ENCODE results near the gene ZBTB8A.
"Not testable (repeated sequence)": the region's sequence is repeated elsewhere in the genome, so short reads cannot be mapped to it uniquely, and the experiment has no call there.

ZBTB8A gene

DNA sequence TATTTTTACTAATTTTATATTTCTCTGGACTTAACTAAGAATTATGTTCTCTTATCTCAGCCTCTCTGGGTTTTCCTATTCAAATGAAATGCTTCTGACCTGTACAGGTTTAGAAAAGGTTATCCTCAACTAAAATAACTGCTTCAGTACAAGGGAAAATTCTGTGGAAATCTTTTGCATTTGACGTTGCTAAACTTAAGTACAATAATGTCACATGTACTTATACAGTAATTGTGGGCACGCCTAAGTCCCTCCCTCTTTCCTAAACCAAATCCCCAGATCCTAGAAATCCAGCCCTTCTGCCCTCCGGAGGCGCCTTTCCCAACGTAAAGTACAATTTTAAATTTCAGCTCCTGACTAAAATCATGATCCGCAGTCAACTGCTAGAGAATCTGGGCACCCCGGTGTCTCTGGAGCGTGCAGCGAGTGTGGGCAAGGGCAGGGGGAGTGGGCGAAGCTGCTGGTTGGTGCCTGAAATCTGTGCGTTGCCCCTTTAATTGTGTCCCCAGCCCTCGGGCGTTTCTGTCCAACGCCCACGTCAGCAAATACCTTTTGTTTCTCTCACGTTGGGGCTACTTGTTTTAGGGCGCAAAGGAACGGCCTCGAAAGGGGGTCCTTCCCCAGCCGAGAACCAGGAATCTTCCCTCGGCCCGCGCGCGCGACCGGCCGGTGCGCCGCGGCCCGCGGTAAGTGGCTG lies at the start of gene ZBTB8A:
Gene ZBTB8A, plus strand, starts transcription at position 541 of the 697 bp plus-strand sequence. CDS start 53,505 bp downstream, outside the sequence.
- no peak for DNase-seq (ENCODE audit: low read depth in 2 of 2, low spot score in 1 of 2)

DNA sequence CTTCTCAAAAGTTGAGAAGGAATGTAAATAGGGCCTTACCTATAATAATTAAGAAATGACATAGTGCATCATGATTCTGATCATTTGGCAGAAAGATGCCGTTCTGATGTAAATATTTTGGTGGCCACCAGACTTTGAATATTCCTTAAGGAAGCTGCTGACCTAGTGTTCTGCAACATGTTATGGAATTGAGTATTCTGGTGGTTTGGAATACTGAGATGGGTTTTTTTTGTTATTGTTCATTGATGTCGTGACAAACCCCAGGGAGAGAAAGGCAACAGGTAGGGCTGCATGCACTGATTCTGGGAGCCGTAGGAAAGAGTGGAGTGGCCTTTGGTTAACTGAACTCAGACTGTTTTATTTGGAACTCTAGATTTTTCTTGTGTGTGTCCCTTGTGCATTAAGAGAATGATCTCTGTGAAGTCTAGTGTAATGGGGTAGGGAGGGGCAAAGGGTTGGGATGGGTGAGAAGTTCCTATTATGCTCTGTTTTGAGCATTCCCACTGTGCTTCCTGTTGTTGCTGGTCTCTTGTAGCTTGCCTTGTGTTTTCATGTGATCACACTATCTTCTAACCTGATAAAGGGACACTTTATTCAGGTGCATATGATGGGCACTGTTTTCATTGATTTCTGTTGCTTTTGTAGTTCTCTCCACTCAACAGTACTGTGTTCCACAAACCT lies 49.3 kb upstream of the ZBTB8A start:
- no peak for DNase-seq (ENCODE audit: low read depth in 2 of 2, low spot score in 1 of 2)

DNA sequence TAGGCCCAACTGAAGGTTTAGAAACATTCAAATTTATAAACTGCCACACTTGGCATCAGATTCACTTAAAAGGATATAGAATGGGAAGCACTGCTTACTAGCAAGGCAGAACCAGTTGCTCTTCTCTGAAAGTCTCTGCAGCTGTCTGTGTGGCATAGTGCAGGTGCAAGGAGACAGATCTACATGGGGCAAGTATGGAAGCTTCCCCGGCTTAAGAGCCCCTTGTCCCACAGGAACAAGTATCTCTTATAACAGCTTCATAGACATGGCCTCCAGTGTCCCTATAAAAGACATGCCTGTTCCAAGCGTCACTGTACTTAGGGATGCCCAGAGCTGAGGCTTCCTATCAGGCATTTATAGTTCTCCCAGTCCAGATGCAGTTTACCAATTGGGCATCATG lies 47.8 kb upstream of the ZBTB8A start:
- no peak for DNase-seq (ENCODE audit: low read depth in 2 of 2, low spot score in 1 of 2)

DNA sequence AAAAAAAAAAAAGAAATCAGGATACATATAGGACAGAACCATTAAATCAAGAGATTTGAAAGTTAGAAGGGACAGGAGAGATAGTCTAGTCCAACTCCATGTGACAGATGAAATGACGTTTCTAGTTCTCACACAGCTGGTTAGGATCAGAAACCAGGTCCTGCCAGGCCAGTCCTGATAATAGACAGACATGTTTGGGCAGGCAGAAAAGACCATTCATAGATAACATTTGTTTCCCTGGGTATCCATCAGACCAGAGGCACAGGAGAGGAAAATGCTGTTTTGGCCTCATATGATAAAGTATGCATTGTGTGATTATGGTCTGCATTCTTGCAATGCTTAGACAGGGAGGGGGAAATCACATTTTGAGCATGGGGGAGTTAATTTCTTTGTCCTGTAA lies 45.0 kb upstream of the ZBTB8A start:
- no peak for DNase-seq (ENCODE audit: low read depth in 2 of 2, low spot score in 1 of 2)

DNA sequence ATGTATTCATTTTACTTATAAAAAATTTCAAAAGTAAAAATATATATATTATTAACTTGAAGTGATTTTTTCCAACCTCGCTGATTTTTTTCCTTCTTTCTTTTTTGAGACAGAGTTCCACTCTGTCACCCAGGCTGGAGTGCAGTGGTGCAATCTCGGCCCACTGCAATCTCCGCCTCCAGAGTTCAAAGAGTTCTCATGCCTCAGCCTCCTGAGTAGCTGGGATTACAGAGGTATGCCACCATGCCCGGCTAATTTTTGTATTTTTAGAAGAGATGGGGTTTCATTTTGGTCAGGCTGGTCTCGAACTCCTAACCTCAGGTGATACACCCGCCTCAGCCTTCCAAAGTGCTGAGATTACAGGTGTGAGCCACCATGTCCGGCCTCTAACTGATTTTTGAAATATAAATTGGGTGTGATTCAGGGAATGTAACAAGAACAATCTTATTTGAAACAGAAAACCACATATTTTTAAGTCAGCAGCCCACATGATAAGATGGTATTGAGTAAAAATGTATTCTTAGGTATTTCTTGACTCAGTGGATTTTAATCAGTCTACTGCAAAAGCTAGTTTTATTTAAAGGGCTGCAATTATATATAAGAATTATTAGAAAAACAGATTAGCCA lies 44.4 kb upstream of the ZBTB8A start:
- DNase-seq (ENCODE audit: low read depth in 2 of 2, low spot score in 1 of 2) = no peak

DNA sequence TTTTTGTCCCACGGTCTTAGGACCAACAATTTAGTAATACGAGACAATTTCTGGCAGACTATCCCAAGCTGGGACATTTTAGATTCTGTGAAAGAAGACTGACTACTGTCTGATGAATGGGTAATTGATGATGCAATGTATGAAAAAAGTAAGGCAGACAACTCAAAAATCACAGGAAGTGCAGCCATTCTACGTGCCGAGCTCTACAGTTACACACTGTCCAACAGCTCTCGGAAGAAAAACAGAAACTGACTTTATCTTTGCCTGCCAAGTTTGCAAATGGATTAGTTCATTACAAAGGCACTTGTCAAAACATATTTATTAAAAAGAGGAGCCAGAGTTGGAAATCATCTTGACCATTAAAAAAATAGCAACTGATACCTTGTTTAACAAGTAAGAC lies 43.1 kb upstream of the ZBTB8A start:
- no peak for DNase-seq (ENCODE audit: low read depth in 2 of 2, low spot score in 1 of 2)

DNA sequence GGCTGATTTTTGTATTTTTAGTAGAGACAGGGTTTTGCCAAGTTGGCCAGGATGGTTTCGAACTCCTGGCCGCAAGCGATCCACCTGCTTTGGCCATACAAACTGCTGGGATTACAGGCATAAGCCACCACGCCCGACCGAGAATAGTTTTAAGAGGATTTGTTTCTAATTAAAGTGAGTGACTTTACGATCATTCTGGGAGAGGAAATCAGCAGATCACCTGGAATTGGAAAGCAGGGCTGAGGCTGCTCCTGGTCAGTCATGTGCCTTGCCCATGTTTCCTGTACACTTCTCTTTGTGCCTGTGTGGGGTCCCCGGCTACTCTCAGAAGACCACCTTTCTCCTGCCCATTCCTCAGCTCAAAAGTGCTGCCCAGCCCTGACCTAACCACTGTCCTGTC lies 40.5 kb upstream of the ZBTB8A start:
- no peak for DNase-seq (ENCODE audit: low read depth in 2 of 2, low spot score in 1 of 2)

DNA sequence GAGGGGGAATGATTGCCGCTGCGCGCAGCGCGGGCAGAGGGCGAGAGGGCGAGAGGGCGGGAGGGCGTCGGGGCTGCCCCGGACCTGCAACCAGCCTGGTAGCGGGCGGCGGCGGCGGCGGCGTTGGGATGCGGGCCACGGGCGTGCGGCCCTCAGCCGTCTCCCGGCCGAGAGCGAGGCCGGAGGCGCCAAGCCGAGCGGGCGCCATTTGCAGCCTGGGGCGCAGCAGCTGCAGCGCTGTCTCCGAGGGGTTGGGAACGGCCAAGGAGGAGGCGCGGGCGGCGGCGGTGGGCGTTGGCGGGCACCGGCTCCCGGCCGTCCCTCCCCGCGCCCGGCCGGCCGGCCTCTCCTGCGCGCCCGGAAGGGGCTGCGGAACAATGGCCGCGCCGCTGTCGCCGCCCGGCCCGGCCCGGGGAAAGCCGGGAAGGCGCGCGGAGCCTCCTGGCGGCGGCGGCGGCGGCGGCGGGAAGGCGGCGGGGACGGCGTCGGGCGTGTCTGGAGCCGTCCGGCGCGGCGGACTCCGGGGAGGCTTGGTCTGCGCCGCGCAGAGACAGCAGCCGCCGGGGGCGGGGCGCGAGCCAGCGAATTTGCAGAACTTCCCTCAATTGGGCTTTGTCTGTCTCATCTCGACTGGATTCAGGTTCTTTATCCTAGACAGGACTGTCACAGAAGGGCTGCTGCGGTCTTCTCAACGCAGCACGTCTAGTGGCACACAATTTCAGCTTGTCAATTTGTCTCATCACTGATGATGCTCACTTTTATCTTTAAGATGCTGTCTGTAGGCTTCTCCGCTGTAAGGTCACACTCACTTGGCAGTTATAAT lies 38.6 kb upstream of the ZBTB8A start:
- DNase-seq (ENCODE audit: low read depth in 2 of 2, low spot score in 1 of 2) = no peak

DNA sequence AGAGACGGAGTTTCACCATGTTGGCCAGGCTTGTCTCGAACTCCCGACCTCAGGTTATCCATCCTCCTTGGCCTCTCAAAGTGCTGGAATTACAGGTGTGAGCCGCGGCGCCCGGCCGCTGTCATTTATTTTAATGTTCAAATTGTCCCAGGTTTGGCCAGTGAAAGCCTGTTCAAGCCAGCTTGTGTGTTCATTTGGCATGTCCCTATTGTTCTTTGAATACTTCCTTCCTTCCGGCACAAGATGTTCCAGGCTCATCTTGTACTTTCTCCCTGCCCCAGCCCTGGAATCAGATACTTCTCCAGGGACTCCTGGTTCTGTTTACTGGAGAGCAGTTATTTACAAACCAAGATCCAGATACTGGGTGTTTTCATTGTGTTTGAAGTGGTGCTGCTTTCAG lies 37.4 kb upstream of the ZBTB8A start:
- no peak for DNase-seq (ENCODE audit: low read depth in 2 of 2, low spot score in 1 of 2)

DNA sequence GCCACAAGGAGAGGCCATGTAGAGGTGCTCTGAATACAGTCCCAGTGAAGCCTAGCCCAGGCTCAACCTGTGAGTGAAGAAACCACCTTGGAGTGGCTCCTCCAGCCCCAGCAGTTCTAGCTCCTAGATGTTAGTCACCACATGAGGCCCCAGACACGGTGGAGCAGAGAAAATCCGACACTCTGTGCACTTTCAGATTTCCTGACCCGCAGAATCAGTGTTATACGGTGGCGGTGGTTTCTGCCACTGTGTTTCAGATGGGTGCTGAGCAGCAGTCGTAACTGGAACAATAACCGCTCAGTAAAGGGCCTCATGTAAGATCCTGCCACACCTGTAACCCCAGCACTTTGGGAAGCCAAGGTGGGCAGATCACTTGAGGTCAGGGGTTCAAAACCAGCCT lies 36.1 kb upstream of the ZBTB8A start:
- DNase-seq (ENCODE audit: low read depth in 2 of 2, low spot score in 1 of 2) = no peak

DNA sequence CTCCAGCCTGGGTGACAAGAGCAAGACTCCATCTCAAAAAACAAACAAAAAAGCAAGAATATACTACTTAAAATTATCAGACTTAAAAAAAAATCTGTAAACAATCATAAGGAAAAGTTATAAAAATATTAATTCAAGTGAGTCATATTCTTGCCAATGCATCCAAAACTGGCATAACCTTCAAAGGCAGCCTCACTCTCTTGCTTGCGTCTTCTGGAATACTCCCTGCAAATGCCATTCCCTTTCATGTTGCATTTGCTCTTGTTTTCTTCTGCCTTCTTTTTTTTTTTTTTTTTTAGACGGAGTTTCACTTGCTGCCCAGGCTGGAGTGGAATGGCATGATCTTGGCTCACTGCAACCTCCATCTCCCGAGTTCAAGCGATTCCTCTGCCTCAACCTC lies 32.2 kb upstream of the ZBTB8A start:
- DNase-seq (ENCODE audit: low read depth in 2 of 2, low spot score in 1 of 2) = no peak

DNA sequence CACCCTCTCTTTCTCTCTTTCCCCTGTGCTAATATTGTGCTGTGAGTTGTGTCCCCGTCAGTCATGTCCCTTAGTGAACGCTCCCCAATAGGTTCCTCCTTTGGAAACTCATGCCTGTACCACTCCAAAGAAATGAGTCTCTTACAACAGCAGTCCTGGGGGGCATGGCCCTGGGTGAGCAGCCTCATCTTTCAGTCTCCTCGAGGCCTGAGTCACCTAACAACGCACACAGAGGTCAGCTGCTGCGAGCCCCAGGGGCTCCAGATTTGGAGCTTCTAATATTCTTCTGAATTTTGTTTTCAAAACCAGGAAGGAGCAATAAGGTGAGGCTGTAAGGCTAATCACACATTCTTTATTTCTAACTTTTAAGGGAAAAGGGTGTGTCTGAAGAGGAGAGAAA lies 30.5 kb upstream of the ZBTB8A start:
- no peak for DNase-seq (ENCODE audit: low read depth in 2 of 2, low spot score in 1 of 2)

DNA sequence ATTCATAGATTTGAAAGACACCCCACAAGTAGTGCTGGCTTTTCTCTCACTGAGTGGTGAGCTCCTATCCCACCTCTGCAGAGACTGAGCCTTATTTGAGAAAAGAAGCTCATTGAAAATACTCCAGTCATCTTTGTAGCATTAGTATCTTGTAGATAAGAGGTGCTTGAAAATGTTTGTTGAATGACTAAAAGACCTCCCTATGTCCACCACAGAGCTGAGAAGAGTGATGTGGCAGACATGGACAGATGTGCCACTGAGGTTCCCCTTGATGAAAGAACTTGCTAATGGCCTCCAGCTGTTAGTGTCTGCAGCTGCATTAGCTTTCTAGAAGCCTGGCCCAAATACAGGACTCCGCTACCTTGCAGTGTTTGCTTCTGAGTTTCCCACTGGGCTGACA lies 29.3 kb upstream of the ZBTB8A start:
- DNase-seq (ENCODE audit: low read depth in 2 of 2, low spot score in 1 of 2) = no peak

DNA sequence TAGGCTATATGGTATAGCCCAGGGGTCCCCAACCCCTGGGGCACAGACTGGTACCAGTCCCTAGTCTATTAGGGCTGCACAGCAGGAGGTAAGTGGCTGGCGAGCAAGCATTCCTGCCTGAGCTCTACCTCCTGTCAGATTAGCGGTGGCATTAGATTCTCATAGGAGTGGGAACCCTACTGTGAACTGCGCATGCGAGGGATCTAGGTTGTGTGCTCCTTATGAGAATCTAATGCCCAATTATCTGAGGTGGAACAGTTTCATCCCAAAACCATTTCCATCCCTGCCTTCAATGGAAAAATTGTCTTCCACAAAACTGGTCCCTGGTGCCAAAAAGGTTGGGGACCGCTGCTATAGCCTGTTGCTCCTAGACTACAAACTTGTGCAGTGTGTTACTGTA lies 22.8 kb upstream of the ZBTB8A start:
- DNase-seq (ENCODE audit: low read depth in 2 of 2, low spot score in 1 of 2) = no peak

DNA sequence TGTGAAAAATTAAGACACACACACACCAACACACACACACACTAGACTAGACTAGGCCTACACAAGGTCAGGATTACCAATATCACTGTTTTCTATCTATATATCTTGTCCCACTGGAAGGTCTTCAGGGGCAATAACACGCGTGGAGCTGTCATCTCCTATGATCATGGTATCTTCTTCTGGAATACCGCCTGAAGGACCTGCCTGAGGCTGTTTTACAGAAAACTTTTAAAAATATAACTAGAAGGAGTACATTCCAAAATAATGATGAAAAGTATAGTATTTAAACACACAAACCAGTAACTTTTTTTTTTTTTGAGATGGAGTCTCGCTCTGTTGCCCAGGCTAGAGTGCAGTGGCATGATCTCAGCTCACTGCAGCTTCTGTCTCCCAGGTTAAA lies 20.3 kb upstream of the ZBTB8A start:
- no peak for DNase-seq (ENCODE audit: low read depth in 2 of 2, low spot score in 1 of 2)

DNA sequence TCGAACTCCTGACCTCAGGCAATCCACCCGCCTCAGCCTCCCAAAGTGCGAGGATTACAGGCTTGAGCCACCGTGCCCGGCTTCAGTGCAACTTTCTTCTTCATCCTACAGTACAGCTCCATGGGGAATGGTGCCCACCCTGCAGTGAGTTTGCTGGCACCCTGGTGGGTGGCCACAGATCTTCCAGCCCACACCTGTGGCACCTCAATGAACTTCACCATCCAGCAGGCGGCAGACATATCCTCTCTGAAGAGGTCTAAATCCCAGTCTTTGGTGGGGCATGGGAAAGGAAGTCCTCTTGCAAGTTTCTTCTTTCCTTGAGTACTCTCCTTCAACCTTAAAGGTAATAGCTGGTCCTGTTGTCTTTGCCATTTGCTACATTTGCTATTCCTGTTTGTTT lies 18.1 kb upstream of the ZBTB8A start:
- no peak for DNase-seq (ENCODE audit: low read depth in 2 of 2, low spot score in 1 of 2)

DNA sequence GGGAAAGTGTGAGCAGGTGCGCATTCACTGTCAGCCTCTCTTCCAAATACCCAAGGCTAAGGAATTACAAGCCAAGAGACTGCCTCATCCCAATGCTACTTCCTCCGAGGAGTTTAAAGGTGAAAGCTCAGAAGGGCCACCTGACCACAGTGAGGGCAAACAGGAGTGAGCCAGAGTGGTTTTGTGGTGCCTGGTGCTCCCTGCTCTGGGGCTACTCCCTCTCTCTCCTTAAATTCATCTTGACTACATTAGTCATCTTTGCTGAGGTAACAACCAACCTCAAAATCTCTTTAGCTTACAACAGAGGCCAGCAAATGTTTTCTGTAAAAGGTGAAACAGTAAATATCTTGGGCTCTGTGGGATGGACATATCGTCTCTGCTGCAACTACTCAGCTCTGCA lies 14.2 kb upstream of the ZBTB8A start:
- no peak for DNase-seq (ENCODE audit: low read depth in 2 of 2, low spot score in 1 of 2)

DNA sequence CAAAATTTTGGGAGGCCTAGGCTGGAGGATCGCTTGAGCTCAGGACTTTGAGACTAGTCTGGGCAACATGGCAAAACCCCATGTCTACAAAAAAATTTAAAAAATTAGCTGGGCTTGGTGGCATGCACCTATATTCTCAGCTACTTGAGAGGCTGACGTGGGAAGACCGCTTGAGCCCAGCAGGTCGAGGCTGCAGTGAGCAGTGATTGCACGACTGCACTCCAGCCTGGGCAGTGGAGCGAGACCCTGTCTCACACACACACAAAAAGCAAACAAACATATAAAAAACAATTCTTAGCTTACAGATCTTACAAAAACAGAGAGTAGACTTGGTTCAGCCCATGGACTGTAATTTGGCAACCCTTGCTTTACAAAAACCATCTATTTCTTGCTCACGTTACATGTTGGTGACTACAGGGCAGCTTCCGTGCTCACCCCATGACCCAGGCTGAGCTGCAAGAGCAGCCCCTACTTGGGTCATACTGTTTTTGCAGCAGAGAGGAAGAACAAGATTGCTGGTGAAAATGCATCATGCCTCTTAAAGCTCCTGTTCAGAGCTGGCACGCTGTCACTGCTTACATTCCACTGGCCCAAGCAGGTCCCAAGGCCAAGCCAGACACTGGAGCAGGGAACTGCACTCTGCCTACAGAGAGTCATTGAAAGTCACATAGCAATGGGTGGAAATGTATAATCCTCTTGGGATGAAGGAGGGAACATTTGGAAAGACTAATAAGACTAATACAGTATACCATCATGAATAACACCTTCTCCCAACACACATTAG lies 13.4 kb upstream of the ZBTB8A start:
- no peak for DNase-seq (ENCODE audit: low read depth in 2 of 2, low spot score in 1 of 2)

DNA sequence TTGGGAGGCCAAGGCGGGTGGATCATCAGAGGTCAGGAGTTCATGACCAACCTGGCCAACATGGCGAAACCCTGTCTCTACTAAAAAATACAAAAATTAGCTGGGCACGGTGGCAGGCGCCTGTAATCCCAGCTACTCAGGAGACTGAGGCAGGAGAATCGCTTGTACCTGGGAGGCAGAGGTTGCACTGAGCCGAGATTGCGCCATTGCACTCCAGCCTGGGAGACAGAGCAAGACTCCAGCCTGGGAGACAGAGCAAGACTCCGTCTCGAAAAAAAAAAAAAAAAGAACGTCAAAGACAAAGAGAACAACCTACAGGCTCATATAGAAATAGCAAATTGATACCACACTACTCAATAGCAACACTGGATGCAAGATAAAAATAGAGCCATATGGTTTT lies 10.7 kb upstream of the ZBTB8A start:
- not testable (repeated sequence) for DNase-seq (ENCODE audit: low read depth in 2 of 2, low spot score in 1 of 2)

DNA sequence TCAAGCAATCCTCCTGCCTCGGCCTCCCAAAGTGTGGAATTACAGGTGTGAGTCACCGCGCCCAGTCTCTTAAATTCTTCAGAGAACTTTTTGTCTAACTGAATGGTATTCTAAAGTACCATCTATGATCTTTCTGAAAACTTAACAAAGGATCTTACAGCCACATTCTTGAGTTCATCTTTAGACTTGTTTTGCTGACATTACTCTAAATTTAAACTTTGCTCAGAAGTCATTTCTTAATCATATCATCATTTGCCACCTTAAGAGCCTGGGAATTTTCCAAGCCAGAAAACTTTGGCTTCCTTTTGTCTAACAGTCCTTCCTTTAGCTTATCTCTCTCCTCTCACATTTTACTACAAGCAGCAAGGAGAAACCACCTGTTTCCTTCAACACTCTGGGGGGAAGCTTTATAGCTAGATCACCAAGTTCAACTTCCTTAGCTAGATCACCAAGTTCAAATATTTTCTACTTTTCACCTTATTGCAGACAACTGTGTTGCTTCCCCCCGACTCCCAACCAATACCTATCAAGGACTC lies 5.4 kb upstream of the ZBTB8A start:
- no peak for DNase-seq (ENCODE audit: low read depth in 2 of 2, low spot score in 1 of 2)

DNA sequence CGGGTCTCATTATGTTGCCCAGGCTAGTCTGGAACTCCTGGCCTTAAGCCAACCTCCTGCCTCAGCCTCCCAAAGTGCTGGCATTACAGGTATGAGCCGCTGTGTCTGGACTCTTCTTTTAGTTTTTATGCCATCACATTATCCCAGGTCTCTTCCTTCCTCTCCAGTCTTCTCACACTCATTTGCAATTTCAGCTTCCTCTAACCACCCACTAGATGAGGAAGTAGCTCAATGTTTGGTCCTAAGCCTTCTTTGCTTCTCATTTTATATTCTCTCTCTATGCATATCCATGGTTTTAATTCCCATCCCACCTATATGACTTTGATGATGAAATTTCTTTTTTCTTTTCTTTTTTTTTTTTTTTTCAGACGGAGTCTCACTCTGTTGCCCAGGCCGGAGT lies 3.1 kb upstream of the ZBTB8A start:
- DNase-seq (ENCODE audit: low read depth in 2 of 2, low spot score in 1 of 2) = no peak

Data from stimulated activated CD8-positive, alpha-beta memory T cell treated with anti-CD3 and anti-CD28 coated beads, Interleukin-4, amount 100 ng/mL, for 1 hour (primary cell).